Stimulated activated CD4-positive, alpha-beta T cell treated with anti-CD3 and anti-CD28 coated beads, Interleukin-2, amount 100 ng/mL, for 24 hours (primary cell): ENCODE data around the gene GCLC.
"Not testable (repeated sequence)": the region's sequence is repeated elsewhere in the genome, so short reads cannot be mapped to it uniquely, and the experiment has no call there.

ENCODE experiments used
- DNase-seq, 2 donors: peaks; one replicate each; pipeline ENCODE4 v3.0.0-alpha.2; 2020

The GCLC gene

DNA sequence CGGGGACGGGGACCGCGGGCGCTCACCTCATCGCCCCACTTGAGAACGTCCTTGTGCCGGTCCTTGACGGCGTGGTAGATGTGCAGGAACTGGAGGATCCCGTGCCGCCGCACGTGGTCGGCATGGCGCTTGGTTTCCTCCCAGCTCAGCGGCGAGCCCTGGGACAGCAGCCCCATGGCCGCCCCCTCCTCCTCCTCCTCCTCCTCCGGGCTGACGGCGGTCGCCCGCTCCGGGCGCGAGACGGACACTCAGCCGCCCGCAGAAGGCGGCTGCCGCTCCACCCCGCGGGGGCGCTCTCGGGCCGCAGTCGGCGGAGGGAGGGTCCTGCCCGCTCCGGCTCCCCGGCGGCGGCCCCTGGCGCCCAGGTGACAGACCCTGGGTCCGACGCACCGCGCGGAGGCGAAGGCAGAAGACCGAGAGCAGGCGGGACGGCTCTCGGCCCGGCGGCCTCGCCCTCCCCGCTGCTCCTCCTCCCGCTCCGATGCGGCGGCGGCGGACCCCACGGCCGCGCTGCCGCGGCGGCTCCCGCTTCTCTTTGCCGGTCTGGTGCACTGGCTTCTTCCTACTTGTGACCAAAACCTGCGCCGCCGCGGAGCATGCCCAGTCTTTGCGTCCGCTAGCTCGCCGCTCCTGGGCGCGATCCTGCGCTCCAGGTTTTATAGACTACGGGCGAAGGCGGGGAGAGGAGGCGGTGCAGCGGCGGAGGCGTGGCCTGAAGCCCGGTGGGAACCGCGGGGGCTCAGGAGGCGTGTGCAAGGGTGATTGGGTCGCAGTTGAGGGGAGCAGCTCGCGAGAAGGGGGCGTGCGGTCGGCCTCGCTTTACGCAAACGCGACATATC lies at the start of gene GCLC:
Gene GCLC (minus strand): TSS at position 632 of the 839 bp plus-strand sequence. CDS start 456 bp downstream, at position 176.
- DNase-seq, result peak; percentile 88 to 92

DNA sequence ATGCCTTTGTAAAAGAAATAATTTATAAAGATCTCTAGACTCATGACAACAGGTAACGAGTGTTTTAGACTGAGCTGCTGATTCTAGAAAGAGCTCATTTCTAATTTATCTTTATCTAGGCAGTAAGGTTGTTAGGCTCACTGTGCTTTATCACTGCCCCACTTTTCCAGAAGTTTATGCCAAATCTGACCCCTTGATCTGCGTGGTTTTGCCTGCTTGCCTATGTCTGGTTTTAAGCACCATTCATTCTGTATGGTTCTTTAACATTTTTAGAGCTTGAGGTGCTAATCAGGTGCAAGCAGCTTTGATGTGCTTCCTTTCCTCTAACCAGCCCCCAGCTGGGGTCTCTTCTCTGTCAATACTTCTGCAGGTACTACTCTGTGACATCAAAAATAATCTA lies 49.7 kb upstream of the GCLC start:
- no peak for DNase-seq

DNA sequence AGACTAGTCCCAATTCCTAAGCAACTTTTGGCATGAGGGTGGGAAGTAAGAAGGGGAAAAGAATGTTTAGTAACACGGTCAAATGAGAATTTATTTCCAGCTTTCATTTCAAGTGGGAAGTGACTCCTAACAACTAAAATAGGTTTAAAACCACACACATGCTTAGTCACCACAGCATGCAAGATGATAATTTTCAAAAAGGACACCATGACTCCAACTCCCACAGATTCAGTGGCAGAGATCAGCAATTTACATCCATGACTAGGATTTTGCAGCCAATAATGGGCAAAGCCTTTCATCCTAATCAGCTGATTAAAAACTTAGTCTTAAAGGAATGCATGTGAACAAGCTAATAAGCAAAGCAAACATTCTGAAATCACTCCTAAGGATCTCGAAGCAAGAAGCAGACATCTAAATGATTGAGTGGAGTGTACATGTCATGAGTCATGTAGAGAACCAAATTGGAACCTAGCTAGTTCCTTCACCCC lies 48.1 kb upstream of the GCLC start:
- DNase-seq, result no peak

DNA sequence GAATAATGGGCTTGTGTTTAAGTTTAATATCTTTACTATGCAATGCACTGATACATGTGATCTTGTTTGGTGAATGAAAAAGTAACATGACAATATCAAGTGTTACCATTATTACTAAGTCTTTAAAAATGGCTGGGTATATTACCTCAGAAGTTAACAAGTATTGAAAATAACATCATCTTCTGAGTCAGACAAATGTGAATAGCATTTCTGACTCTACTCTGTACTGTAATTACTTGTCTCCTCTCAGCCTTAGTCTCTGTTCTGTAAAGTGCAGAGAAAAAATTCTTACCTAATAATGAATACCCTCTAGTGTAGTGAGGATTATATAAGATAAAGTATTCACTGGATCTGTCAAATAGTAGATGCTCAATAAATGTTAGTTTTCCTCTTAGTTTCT lies 47.0 kb upstream of the GCLC start:
- no peak for DNase-seq

DNA sequence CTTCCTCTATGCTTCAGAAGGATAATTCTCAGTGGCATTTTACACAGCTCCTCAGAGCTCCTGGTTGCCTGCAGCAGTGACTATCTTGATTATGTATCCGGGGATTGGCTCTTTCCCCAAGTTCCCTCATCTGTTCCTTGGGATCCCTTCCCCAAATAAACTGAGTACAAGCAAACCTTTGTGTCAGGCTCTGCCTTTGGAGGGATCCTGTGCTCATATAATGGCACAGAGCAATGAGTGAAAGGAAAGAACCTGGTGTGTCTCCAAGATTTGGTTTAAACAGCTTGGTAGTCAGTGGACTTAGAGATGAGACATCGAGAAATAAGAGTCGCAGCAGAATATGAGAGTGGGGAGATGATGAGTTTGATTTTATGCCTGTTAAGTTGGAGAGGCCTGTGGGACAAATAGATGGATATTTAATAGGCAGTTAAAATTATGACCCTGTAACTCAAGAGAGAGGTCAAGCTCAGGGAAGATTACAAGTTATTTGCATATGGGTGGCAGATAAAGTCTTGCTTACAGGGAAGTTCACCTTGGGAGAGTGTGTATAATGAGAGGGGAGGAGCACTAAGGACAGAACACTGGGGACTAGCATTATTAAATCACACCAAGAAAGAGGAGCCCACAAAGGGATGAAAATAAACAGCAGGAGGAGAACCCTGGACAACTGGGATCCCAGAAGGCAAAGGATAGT lies 44.1 kb upstream of the GCLC start:
- DNase-seq, result no peak

DNA sequence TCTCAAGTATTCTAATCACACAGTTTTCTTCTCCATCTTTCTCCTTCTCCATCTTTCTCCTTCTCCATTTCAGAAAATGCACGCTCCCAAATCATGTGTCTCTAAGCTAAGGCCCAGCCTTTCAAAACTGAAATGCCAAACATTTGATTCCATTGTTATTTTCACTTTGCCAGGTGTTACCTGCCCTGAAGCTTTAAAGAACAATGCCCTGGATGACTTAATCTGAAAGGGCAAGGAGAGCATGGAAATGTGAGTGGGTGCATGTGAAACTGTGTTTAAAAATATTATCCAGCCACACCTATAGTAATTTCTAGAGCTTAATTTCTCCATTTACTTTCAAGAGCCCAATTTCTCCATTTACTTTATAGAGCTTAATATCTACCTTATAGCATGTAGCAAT lies 42.4 kb upstream of the GCLC start:
- no peak for DNase-seq

DNA sequence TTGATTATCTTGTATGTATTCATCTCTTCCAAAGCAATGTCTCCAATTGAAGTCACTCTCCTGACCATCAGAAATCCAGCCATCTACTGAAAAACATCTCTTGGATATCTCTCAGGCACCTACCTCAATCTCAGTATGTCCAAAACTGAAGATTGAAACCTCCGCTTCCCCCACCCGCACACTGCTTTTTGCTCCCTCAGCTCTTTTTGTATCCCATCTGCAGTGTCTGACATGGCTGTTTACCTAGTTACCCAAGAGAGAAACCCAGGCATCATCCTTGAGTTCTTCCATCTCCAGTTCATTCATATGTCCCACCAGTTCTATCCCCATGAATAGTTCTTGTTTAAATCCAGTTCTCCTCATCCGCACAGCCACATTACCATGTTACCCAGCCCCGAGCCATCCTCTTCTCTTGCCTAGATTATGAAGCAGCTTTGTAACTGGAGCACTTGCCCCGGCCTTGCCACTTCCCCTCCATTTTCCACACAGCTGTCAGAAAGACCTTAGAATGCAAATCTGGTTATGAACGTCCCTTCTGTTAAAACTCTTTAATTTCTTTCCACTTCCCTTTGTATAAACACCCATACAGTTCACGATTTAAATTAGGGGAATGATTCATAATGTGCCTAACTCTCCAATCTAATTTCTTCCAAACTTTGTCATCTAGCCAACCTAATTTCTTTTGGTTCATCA lies 40.5 kb upstream of the GCLC start:
- DNase-seq, result no peak

DNA sequence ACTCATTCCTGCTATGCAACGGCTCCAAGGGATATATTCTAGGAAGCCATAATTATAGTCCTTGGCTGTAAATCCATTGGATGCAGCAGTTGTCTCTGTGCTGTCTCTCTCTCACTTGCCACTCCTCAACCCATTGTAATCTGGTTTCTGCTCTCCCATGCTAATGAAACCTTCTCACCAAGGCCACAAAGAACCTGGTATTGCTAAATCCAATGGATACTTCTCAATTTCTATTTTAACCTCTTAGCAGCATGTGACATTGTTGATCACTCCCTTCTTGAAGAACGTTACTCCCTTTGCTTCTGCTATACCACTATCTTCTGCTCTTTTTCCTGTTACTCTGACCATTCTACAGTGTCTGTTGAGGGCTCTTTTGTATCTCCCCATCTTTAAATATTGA lies 39.8 kb upstream of the GCLC start:
- no peak for DNase-seq

DNA sequence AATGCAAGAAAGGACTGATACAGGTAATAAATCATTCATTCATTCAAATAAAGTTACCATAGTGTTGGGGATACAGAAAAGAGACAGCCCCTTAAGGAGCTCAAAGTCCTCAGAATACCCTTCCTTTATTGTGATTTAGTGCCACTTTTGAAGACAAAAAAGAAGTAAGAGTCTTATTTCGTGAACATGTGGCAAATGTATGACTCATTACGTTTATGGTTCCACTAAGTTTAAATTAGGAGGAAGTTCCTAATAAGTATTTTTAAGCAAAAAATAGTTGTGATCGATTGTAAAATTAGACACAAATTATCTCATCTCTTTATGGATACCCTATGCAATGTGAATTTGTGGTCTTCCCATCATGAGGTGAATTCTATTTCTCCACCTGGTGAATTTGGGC lies 38.5 kb upstream of the GCLC start:
- DNase-seq, result no peak

DNA sequence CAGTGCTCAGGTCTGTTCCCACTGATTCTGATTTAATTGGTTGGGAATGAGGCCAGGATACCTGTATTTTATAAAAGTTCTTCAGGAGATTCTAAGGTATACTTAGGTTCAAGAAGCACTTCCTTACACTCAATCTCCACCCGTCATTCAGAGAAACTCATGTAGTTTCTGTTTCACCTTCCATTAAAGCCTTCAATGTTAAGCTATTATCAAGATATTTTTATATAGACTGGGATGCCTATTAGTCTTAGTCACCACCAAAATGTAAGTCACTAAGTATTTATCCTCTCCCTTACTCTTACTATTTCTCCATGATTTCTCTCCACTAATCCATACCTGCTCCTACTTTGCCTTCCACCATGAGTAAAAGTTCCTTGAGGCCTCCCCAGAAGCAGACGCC lies 38.1 kb upstream of the GCLC start:
- no peak for DNase-seq

DNA sequence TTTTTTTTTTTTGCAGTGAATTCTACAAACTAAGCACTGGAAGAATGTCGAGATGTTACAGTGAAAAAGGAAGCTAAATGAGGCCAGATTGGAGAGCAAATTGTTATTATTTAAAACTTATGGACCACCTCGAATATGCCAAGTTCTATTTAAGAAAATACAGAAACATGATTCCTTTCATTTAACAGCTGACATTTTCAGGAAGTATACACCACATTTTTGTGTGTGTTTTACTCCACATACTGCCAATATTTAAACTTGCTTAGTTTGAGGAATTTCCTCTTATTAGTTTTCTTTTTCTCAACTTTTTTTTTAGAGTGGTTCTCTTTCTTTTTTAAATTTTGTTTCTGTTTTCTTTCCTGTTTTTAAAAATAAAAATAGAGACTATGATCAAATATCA lies 37.0 kb upstream of the GCLC start:
- no peak for DNase-seq

DNA sequence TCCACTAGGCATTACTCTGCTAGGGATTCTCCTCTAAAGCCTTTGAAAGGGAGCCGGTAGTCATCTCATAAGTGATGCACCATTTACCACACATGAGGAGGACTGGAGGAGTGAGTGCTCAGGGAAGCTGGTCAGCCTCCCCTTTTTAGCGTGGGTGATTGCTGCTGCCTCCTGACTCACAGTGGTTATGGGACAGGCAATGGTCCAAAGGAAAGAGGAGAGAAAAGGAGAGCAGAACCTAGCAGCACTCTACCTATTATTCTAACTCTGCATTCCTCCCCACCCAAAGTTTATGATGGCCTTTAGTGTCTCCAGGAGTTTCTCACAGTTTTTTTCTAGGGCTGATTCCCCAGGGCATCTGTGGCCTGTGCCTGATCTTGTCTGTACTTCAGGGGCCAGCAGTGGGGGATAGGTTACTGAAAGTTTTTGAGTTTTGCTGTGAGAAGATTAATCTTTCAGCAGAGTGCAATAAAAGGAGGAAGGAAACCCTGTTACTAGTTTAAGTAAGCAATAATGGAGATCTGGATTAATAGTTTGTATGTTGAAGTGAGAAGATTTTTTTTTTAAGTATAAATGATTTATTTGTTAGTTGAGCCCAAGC lies 36.4 kb upstream of the GCLC start:
- DNase-seq, result no peak

DNA sequence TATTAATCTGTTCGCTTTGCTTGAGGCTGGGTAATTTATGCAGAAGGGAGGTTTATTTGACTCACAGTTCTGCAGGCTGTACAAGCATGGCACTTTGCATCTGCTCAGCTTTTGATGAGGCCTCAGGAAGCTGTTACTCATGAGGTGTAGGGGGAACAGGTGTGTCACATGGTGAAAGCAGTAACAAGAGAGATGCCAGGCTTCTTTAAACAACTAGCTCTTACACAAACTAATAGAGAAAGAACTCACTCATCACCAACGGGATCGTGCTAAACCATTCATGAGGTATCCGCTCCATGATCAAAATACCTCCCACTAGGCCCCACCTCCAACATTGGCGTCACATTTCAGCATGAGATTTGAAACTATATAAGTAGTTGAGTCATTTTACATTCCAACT lies 34.4 kb upstream of the GCLC start:
- DNase-seq, result peak; percentile 49 to 56

DNA sequence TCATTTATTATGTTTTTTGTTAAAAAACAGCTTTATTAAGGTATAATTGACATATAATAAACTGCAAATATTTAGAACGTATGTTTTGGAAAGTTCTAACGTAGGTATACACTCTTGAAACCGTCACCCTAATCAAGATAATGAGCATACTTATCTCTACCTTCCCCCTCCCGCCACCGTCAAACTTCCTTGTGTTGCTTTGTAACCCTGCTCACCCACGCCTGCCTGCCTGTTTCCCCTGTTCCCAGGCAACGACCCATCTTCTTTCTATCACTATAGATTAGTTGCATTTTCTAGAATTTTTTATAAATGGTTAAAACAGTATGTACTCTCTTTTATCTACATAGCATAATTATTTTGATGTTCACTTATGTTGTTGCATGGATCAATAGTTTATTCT lies 33.5 kb upstream of the GCLC start:
- DNase-seq, result no peak

DNA sequence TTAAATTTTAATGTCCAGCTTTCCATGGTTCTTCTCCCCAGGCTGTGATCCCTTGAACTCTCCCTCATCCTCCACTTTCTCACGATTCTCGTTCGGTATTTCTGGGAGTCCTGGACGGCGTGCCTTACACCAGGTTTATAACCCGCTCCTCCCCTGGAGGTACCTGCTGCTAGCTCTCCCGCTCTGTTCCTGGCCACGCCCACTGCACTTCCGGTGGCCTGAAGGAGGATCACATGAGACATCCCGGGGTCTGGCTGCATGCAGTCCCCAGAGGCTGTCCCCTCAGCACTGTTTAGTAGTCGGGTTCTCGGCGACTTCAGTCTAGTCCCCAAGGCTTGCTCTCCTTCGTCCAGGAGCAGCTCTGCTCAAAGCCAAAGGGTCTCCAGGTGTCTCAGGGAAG lies 28.4 kb upstream of the GCLC start:
- DNase-seq, result no peak

DNA sequence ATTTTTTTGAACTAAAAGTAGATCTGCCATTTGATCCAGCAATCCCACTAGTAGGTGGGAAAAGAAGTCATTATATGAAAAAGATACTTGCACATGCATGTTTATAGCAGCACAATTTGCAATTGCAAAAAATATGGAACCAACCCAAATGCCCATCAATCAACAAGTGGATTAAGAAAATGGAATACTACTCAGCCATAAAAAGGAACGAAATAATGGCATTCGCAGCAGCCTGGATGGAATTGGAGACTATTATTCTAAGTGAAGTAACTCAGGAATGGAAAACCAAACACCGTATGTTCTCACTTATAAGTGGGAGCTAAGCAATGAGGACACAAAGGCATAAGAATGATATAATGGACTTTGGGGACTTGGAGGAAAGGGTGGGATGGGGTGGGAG lies 27.5 kb upstream of the GCLC start:
- DNase-seq, result not testable (repeated sequence)

DNA sequence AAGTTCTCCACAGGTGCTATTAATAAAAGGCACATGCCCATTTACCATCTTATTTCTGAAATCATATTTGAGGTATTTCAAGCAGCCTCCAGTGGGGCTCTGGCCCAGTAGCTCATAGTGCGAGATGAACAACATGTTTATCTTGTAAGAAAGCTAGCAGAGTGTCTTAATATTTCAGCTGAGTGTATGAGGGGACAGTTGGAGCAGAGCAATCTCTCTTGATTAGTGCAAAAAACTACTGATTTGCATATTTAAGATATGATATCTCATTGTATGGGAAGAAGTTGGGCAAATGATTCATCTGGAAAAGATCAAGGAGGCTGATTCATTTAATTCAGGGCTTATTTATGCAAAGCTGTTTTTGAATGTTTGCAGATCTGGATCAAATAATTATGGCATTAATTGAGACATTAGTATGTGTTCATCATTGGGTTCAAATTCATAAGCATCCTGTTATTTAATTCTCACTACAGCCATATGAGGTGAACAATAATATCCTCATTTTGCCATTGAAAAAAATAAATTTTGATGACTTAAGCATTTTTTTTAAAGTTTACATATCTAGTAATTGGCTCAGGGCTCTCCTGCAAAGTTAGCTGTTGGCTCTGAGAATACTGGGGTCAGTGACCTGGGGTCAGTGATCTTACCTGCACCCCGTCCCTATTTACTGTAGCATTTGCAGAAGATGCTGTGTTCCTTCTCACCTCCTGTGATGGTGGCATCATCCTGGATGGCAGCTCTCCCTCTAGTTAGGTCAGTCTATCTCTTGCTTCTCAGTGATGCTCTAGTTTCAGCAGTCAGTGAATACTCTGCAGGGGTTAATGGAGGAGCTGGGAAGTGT lies 24.1 kb upstream of the GCLC start:
- no peak for DNase-seq

DNA sequence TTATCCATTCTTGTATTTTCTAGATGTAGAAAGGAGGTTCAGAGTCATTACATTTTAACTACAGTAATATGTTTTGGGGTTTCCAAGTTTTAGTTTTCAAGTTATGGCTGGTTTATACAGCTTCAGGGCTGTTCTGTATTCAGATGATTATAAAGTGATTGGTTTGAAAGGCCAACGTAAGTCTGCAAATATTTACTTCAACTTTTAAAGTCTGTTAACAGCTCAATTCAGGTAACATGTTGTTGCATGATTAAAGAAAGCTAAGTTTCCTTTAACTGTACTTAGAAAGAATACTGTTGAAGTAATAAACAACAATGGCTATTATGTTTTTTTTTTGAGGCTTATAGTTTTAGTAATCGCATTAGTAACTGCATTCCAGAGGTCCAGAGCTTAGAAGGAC lies 22.8 kb upstream of the GCLC start:
- DNase-seq, result no peak

DNA sequence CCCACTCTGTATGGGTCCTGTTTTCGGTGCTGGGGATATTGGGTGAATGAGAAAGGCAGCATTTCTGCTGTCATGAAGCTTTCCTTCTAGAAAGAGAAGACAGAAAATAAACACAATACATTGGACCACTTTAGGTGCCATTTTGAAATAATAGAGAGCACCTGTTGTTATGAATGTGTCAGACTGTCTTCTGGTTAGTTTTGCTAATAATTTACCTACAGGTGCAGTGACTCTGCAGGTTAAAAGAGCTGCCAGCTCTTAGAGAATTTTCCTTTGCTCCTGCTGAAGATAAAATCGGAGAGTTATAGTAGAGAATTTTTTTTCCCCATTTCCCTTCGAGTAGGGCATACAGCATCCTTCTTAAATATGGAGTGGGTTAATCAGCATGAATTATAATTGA lies 21.9 kb upstream of the GCLC start:
- DNase-seq, result no peak

DNA sequence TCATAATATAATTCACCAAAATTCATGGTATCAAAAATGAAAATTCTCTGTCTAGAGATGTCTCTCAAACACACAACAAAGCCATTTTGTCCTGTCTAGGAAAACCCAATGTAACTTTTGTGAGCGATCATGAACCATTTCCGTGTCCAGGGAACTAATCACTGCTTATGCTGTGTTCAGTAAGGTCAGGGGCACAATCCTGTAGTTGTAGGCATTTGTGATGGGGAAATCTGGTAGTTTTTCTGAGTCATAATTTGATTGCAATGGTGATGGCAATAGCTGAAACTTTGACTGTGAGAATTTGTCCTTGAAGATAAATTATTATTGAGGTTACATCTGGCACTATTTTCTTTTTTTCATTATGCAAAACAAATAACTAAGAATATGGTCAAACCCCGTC lies 21.0 kb upstream of the GCLC start:
- DNase-seq, result no peak

DNA sequence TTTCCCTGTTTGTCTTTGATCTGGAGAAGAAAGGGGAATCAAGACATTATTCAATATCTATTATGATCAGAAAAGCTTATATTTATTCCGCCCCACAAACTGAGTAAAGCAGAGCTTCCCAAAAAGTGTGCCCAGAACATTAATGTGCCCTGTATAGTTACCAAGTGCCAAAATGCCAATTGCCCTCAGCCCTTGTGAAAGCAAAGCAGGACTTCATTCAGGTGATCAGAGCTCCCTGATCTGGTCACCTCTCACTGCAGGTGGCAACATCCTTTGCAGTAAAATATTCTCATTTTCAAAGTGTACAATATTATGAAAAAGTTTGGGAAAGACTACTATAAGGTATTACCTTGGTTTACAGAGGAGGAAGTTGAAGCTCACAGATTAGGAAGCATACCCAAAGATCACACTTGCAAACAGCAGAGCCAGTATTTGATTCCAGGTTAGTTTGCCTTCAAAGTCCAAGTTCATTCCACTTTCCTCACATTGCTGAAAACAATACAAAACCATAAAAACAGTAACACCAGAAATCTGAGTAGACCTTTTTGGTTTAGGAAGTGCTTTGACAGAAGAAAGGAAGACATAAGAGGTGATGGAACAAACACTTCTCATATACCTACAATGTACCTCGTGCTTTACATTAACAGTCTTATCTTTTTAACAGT lies 19.6 kb upstream of the GCLC start:
- DNase-seq, result no peak
